ENCODE data around the gene FGFR4. TPM values are rescaled to one million over a fixed set of nuclear protein-coding genes. Genes with fewer than 3 reads are reported as not detected.

Gene FGFR4
- total RNA-seq, 1 donor from 2014 or later, result 258 TPM

GRCh38 chr5:177090813-177091212 lies 4.1 kb downstream of the FGFR4 start:
- DNase-seq (ENCODE audit: low spot score, unreplicated experiment), result no peak
- no peak overlapping the region for H3K4me3 Mint-ChIP-seq (ENCODE audit: low read depth)
- H3K36me3 Mint-ChIP-seq (ENCODE audit: insufficient read depth), result peaks cover 15% of the 10 kb centered on the region
- H3K9me3 Mint-ChIP-seq (ENCODE audit: low read depth), result no peaks in the 10 kb centered on the region
- H3K27ac Mint-ChIP-seq, result no peak overlapping the region
- H3K27me3 Mint-ChIP-seq, result no peaks in the 10 kb centered on the region
- TF ChIP-seq CTCF (IDR thresholded peaks at IDR 0.05; ENCODE audit: unreplicated experiment), result no peak
- peaks cover 32% of the 10 kb centered on the region for H3K4me1 Mint-ChIP-seq (ENCODE audit: low read depth)

GRCh38 chr5:177091232-177091631 lies 4.5 kb downstream of the FGFR4 start:
- Mint-ChIP-seq H3K27me3 (no peaks in the 10 kb centered on the region), H3K36me3 (ENCODE audit: insufficient read depth) (peaks cover 16% of the 10 kb centered on the region), H3K9me3 (ENCODE audit: low read depth) (no peaks in the 10 kb centered on the region), H3K4me3 (ENCODE audit: low read depth) (no peak overlapping the region), H3K27ac (no peak overlapping the region), H3K4me1 (ENCODE audit: low read depth) (peaks cover 28% of the 10 kb centered on the region)
- no peak for TF ChIP-seq CTCF (IDR thresholded peaks at IDR 0.05; ENCODE audit: unreplicated experiment)
- no peak for DNase-seq (ENCODE audit: low spot score, unreplicated experiment)

GRCh38 chr5:177092178-177093081 lies 5.7 kb downstream of the FGFR4 start:
- H3K36me3 Mint-ChIP-seq (ENCODE audit: insufficient read depth), result peaks cover 18% of the 10 kb centered on the region
- H3K27me3 Mint-ChIP-seq, result no peaks in the 10 kb centered on the region
- no peak for TF ChIP-seq CTCF (IDR thresholded peaks at IDR 0.05; ENCODE audit: unreplicated experiment)
- H3K4me1 Mint-ChIP-seq (ENCODE audit: low read depth), result peaks cover 27% of the 10 kb centered on the region
- H3K4me3 Mint-ChIP-seq (ENCODE audit: low read depth), result no peak overlapping the region
- no peak overlapping the region for H3K27ac Mint-ChIP-seq
- no peaks in the 10 kb centered on the region for H3K9me3 Mint-ChIP-seq (ENCODE audit: low read depth)
- no peak for DNase-seq (ENCODE audit: low spot score, unreplicated experiment)

GRCh38 chr5:177093082-177093712 lies 6.5 kb downstream of the FGFR4 start:
- H3K36me3 Mint-ChIP-seq (ENCODE audit: insufficient read depth), result peaks cover 17% of the 10 kb centered on the region
- H3K27me3 Mint-ChIP-seq, result no peaks in the 10 kb centered on the region
- H3K27ac Mint-ChIP-seq, result no peak overlapping the region
- H3K4me3 Mint-ChIP-seq (ENCODE audit: low read depth), result no peak overlapping the region
- no peaks in the 10 kb centered on the region for H3K9me3 Mint-ChIP-seq (ENCODE audit: low read depth)
- TF ChIP-seq CTCF (IDR thresholded peaks at IDR 0.05; ENCODE audit: unreplicated experiment), result no peak
- DNase-seq (ENCODE audit: low spot score, unreplicated experiment), result no peak
- H3K4me1 Mint-ChIP-seq (ENCODE audit: low read depth), result peaks cover 23% of the 10 kb centered on the region

- peaks cover 17% of the 10 kb centered on the region for H3K36me3 Mint-ChIP-seq (ENCODE audit: insufficient read depth)
- peaks cover 20% of the 10 kb centered on the region for H3K4me1 Mint-ChIP-seq (ENCODE audit: low read depth)
- TF ChIP-seq CTCF (IDR thresholded peaks at IDR 0.05; ENCODE audit: unreplicated experiment), result no peak
- no peaks in the 10 kb centered on the region for H3K27me3 Mint-ChIP-seq
- DNase-seq (ENCODE audit: low spot score, unreplicated experiment), result no peak
- no peaks in the 10 kb centered on the region for H3K9me3 Mint-ChIP-seq (ENCODE audit: low read depth)
- no peak overlapping the region for H3K27ac Mint-ChIP-seq
- H3K4me3 Mint-ChIP-seq (ENCODE audit: low read depth), result no peak overlapping the region
Measured at GRCh38 chr5:177093803-177094202, 7.1 kb downstream of the FGFR4 start.
